ENCODE data around the gene AGFG2. TPM values are rescaled to one million over a fixed set of nuclear protein-coding genes. Genes with fewer than 3 reads are reported as not detected.

Gene AGFG2
- total and polyA plus RNA-seq, 2 of the 13 experiments (the other 11 are each of a cell fraction or from before 2014, with no cell fraction given), result 125 to 132 TPM

DNA sequence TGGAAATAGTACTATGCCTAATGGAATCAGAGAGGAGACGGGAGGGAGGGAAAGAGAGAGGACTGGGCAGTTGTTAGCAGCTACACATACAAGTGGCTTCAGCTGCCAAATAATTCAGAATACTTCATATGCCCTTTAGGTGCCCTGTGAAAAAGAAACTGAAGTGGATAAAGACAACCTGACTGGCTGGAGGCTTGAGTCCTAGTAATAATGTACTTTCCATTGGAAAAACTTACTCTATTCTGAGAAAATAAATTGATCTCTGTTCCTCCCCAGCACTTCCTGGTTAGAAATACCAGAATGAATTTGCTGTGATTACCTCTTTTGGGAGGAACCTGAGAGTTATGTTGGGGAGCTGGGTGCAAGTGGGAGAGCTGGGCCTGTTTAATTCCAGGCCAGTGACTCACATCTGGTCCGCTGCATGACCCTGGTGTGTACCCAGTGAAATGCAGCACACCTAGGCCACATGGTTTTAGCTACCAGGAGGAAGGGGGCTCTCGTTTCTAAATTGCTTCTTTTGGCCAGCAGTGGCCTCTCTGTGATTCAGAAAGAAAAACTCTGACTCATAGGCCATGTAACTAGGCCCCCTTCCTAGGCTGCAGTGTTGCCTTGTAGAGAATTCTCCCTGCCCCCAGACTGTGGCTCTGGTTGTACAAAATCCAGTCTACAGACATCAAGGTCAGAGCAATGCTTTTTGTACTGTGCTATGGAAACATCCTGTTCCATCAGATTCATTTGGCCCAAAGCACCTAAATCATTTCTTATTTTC, 6.5 kb downstream of the AGFG2 start (continued):
- no peak for TF ChIP-seq HDAC6 (IDR thresholded peaks at IDR 0.05; ENCODE audit: low read depth, low read length)
- TF ChIP-seq BHLHE40 (IDR thresholded peaks at IDR 0.05; ENCODE audit: low read length), result peak; percentile 43; the same call in 1 of the 2 replicates
- TF ChIP-seq CC2D1A (CRISPR knock-in tag; IDR thresholded peaks at IDR 0.05), result no peak
- TF ChIP-seq ZNF282 (IDR thresholded peaks at IDR 0.05; ENCODE audit: partially characterized antibody), result no peak
- TF ChIP-seq, protein P1, sequence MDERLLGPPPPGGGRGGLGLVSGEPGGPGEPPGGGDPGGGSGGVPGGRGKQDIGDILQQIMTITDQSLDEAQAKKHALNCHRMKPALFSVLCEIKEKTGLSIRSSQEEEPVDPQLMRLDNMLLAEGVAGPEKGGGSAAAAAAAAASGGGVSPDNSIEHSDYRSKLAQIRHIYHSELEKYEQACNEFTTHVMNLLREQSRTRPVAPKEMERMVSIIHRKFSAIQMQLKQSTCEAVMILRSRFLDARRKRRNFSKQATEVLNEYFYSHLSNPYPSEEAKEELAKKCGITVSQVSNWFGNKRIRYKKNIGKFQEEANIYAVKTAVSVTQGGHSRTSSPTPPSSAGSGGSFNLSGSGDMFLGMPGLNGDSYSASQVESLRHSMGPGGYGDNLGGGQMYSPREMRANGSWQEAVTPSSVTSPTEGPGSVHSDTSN (CRISPR knock-in tag; IDR thresholded peaks at IDR 0.05), result no peak
- TF ChIP-seq ZNF3 (CRISPR knock-in tag; IDR thresholded peaks at IDR 0.05), result no peak
- no peak for TF ChIP-seq AKNA (CRISPR knock-in tag; IDR thresholded peaks at IDR 0.05; ENCODE audit: borderline replicate concordance)
- TF ChIP-seq ZNF598 (CRISPR knock-in tag; IDR thresholded peaks at IDR 0.05; ENCODE audit: borderline replicate concordance), result no peak
- peak; percentile 74 for TF ChIP-seq PAF1 (CRISPR knock-in tag; IDR thresholded peaks at IDR 0.05)
- TF ChIP-seq, protein P2, sequence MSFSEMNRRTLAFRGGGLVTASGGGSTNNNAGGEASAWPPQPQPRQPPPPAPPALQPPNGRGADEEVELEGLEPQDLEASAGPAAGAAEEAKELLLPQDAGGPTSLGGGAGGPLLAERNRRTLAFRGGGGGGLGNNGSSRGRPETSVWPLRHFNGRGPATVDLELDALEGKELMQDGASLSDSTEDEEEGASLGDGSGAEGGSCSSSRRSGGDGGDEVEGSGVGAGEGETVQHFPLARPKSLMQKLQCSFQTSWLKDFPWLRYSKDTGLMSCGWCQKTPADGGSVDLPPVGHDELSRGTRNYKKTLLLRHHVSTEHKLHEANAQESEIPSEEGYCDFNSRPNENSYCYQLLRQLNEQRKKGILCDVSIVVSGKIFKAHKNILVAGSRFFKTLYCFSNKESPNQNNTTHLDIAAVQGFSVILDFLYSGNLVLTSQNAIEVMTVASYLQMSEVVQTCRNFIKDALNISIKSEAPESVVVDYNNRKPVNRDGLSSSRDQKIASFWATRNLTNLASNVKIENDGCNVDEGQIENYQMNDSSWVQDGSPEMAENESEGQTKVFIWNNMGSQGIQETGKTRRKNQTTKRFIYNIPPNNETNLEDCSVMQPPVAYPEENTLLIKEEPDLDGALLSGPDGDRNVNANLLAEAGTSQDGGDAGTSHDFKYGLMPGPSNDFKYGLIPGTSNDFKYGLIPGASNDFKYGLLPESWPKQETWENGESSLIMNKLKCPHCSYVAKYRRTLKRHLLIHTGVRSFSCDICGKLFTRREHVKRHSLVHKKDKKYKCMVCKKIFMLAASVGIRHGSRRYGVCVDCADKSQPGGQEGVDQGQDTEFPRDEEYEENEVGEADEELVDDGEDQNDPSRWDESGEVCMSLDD (CRISPR knock-in tag; IDR thresholded peaks at IDR 0.05; ENCODE audit: borderline replicate concordance), result no peak
- TF ChIP-seq SMAD1 (CRISPR knock-in tag; IDR thresholded peaks at IDR 0.05; ENCODE audit: borderline replicate concordance, low read depth), result no peak
- TF ChIP-seq NFRKB (IDR thresholded peaks at IDR 0.05), result no peak
- TF ChIP-seq GTF3A (CRISPR knock-in tag; conservative IDR thresholded peaks at IDR 0.05), result no peak
- TF ChIP-seq MXI1 (IDR thresholded peaks at IDR 0.05; ENCODE audit: borderline replicate concordance, low read depth, low read length), result peak; percentile 91; the same call in 2 of the 3 replicates
- TF ChIP-seq ZBTB42 (CRISPR knock-in tag; IDR thresholded peaks at IDR 0.05), result no peak
- no peak for TF ChIP-seq ZNF343 (CRISPR knock-in tag; IDR thresholded peaks at IDR 0.05)
- peak; percentile 44 for TF ChIP-seq HDAC1 (CRISPR knock-in tag; IDR thresholded peaks at IDR 0.05)
- TF ChIP-seq DMAP1 (CRISPR knock-in tag; IDR thresholded peaks at IDR 0.05), result peak; percentile 62; the same call in 1 of the 2 replicates
- TF ChIP-seq KLF12 (CRISPR knock-in tag; IDR thresholded peaks at IDR 0.05; ENCODE audit: borderline replicate concordance), result no peak; the same call in 1 of the 2 replicates
- no peak for TF ChIP-seq BRCA1 (CRISPR knock-in tag; IDR thresholded peaks at IDR 0.05)
- no peak; the same call in 1 of the 2 replicates for TF ChIP-seq GABPB1 (CRISPR knock-in tag; IDR thresholded peaks at IDR 0.05)
